H9 (cell line): ENCODE measurements around the gene RDH11. TPM values are rescaled to one million over a fixed set of nuclear protein-coding genes. Genes with fewer than 3 reads are reported as not detected.

Experiments
- DNase-seq: peaks from one replicate; pipeline ENCODE4 v3.0.0-alpha.2; 2017
- H2AFZ ChIP-seq: one replicate; pipeline ENCODE4 v1.6.1; 2013; ENCODE audit warnings: mild to moderate bottlenecking, low read length, control low read depth, moderate library complexity
- H2AK5ac ChIP-seq: 2 replicates; pipeline ENCODE4 v1.6.1; 2013; ENCODE audit warnings: low read length, control low read depth, mixed read lengths; ENCODE audit not compliant: insufficient read length
- H2BK120ac ChIP-seq: one replicate; pipeline ENCODE4 v1.6.1; 2013; ENCODE audit warnings: low read depth, mild to moderate bottlenecking, low read length, control low read depth, inconsistent platforms; ENCODE audit not compliant: poor library complexity, severe bottlenecking
- H2BK12ac ChIP-seq: 2 replicates; pipeline ENCODE4 v1.6.1; 2013; ENCODE audit warnings: low read length, control low read depth, mixed read lengths, low read depth; ENCODE audit not compliant: insufficient read length
- H2BK15ac ChIP-seq: 2 replicates; pipeline ENCODE4 v1.6.1; 2013; ENCODE audit warnings: low read depth, low read length, control low read depth
- H2BK20ac ChIP-seq: one replicate; pipeline ENCODE4 v1.6.1; 2013; ENCODE audit warnings: low read depth, mild to moderate bottlenecking, low read length, control low read depth, inconsistent platforms; ENCODE audit not compliant: poor library complexity, severe bottlenecking
- H2BK5ac ChIP-seq: 2 replicates; pipeline ENCODE4 v1.6.1; 2013; ENCODE audit warnings: low read length, control low read depth, mixed read lengths; ENCODE audit not compliant: insufficient read length
- H3K14ac ChIP-seq: 2 replicates; pipeline ENCODE4 v1.6.1; 2013; ENCODE audit warnings: low read length, control low read depth; ENCODE audit not compliant: insufficient read depth
- H3K18ac ChIP-seq: 2 replicates; pipeline ENCODE4 v1.6.1; 2013; ENCODE audit warnings: low read depth, mild to moderate bottlenecking, mixed read lengths, low read length, control low read depth; ENCODE audit not compliant: insufficient read length
- H3K23ac ChIP-seq: 2 replicates; pipeline ENCODE4 v1.6.1; 2013; ENCODE audit warnings: low read length, control low read depth, mixed read lengths, low read depth; ENCODE audit not compliant: insufficient read length
- H3K23me2 ChIP-seq: 2 replicates; pipeline ENCODE4 v1.6.1; 2013; ENCODE audit warnings: low read depth, mild to moderate bottlenecking, mixed read lengths, low read length, control low read depth; ENCODE audit not compliant: insufficient read length, poor library complexity, severe bottlenecking
- H3K27ac ChIP-seq: 2 replicates; pipeline ENCODE4 v1.5.1; 2013; ENCODE audit warnings: low read length, control low read depth, mixed read lengths, low read depth; ENCODE audit not compliant: insufficient read length
- H3K27me3 ChIP-seq: 2 replicates; pipeline ENCODE4 v1.6.1; 2013; ENCODE audit warnings: low read length, control low read depth, inconsistent platforms; ENCODE audit not compliant: insufficient read depth
- H3K4ac ChIP-seq: 2 replicates; pipeline ENCODE4 v1.6.1; 2013; ENCODE audit warnings: low read depth, mild to moderate bottlenecking, control low read depth, inconsistent platforms, low read length, moderate library complexity
- H3K4me1 ChIP-seq: 2 replicates; pipeline ENCODE4 v1.6.1; 2013; ENCODE audit warnings: low read length, control low read depth, inconsistent platforms; ENCODE audit not compliant: insufficient read depth
- H3K4me2 ChIP-seq: 2 replicates; pipeline ENCODE4 v1.6.1; 2013; ENCODE audit warnings: low read length, control low read depth, mixed read lengths; ENCODE audit not compliant: insufficient read length, insufficient read depth
- H3K56ac ChIP-seq: 2 replicates; pipeline ENCODE4 v1.6.1; 2013; ENCODE audit warnings: low read depth, mild to moderate bottlenecking, mixed read lengths, low read length, control low read depth; ENCODE audit not compliant: insufficient read length
- H3K79me1 ChIP-seq: 2 replicates; pipeline ENCODE4 v1.6.1; 2013; ENCODE audit warnings: low read depth, mild to moderate bottlenecking, moderate library complexity, low read length, control low read depth, inconsistent platforms; ENCODE audit not compliant: insufficient read depth, poor library complexity, severe bottlenecking
- H3K79me2 ChIP-seq: 2 replicates; pipeline ENCODE4 v1.6.1; 2013; ENCODE audit warnings: low read length, control low read depth, inconsistent platforms; ENCODE audit not compliant: insufficient read depth
- H3K9ac ChIP-seq: 2 replicates; pipeline ENCODE4 v1.6.1; 2013; ENCODE audit warnings: low read length, control low read depth, mixed read lengths; ENCODE audit not compliant: insufficient read length; ENCODE audit errors: extremely low read depth
- H3K9me3 ChIP-seq: one replicate; pipeline ENCODE4 v1.6.1; 2013; ENCODE audit warnings: low read depth, low read length, inconsistent platforms; ENCODE audit not compliant: control insufficient read depth
- H3T11ph ChIP-seq: one replicate; pipeline ENCODE4 v1.6.1; 2013; ENCODE audit warnings: mild to moderate bottlenecking, low read length, control low read depth, inconsistent platforms
- H4K20me1 ChIP-seq: one replicate; pipeline ENCODE4 v1.6.1; 2013; ENCODE audit not compliant: control insufficient read depth, insufficient read length, insufficient read depth
- H4K5ac ChIP-seq: 2 replicates; pipeline ENCODE4 v1.6.1; 2013; ENCODE audit warnings: low read depth, mild to moderate bottlenecking, mixed read lengths, low read length, control low read depth; ENCODE audit not compliant: insufficient read length
- H4K8ac ChIP-seq: replicated peaks from 2 replicates; pipeline ENCODE4 v1.6.1; 2013; ENCODE audit warnings: low read length, control low read depth, mixed read lengths, low read depth; ENCODE audit not compliant: insufficient read length
- H4K91ac ChIP-seq: 2 replicates; pipeline ENCODE4 v1.6.1; 2013; ENCODE audit warnings: low read depth, mild to moderate bottlenecking, moderate library complexity, mixed read lengths, low read length, control low read depth; ENCODE audit not compliant: insufficient read length
- H3K27ac Mint-ChIP-seq, 3 experiments: 2 replicates in 2 of 3; 3 replicates in 1 of 3; pipeline ENCODE4 v1.8.0; 2020 to 2021; ENCODE audit warnings: mixed read lengths in 3 of 3, mild to moderate bottlenecking in 1 of 3, moderate library complexity in 1 of 3
- H3K27me3 Mint-ChIP-seq: 2 replicates; pipeline ENCODE4 v1.8.0; 2021; ENCODE audit warnings: low read depth, mild to moderate bottlenecking, moderate library complexity, mixed read lengths
- H3K36me3 Mint-ChIP-seq, 3 experiments: 2 replicates in 2 of 3; 3 replicates in 1 of 3; pipeline ENCODE4 v1.8.0; 2020 to 2021; ENCODE audit warnings: low read depth in 3 of 3, mixed read lengths in 3 of 3; ENCODE audit not compliant: insufficient read depth in 1 of 3
- H3K4me1 Mint-ChIP-seq, 2 experiments: 2 replicates each; pipeline ENCODE4 v1.8.0; 2020; ENCODE audit warnings: mixed read lengths in 2 of 2
- H3K4me3 Mint-ChIP-seq, 2 experiments: 2 replicates in 1 of 2; 3 replicates in 1 of 2; pipeline ENCODE4 v1.8.0; 2020 to 2021; ENCODE audit warnings: mild to moderate bottlenecking in 2 of 2, mixed read lengths in 2 of 2, moderate library complexity in 1 of 2
- H3K9me3 Mint-ChIP-seq, 2 experiments: 2 replicates in 1 of 2; 3 replicates in 1 of 2; pipeline ENCODE4 v1.8.0; 2020; ENCODE audit warnings: mild to moderate bottlenecking in 2 of 2, mixed read lengths in 2 of 2, moderate library complexity in 1 of 2
- WGBS: extraction: QIAGEN DNeasy Blood & Tissue Kit; methylation state at CpG from one replicate; pipeline ENCODE4 v1.1.7; 2013; ENCODE audit warnings: missing lambda C conversion rate, low lambda C conversion rate, mixed read lengths; ENCODE audit not compliant: insufficient read length; ENCODE audit errors: extremely low coverage; 5-methylcytosine and 5-hydroxymethylcytosine counted together
- total RNA-seq: library from RNA; stranded (reverse); gene quantifications from 2 replicates; pipeline ENCODE4 v1.2.1, GENCODE V29; 2021
- TF ChIP-seq, protein P1 (sequence below): fragments of 200-600 bp; sonication (generic); conservative IDR thresholded peaks from 3 replicates; pipeline ENCODE4 v1.8.0; 2021; ENCODE audit warnings: antibody characterized with exemption, mild to moderate bottlenecking

RDH11 gene
- total RNA-seq, 1 experiment from 2014 or later, result 83.4 TPM

DNA sequence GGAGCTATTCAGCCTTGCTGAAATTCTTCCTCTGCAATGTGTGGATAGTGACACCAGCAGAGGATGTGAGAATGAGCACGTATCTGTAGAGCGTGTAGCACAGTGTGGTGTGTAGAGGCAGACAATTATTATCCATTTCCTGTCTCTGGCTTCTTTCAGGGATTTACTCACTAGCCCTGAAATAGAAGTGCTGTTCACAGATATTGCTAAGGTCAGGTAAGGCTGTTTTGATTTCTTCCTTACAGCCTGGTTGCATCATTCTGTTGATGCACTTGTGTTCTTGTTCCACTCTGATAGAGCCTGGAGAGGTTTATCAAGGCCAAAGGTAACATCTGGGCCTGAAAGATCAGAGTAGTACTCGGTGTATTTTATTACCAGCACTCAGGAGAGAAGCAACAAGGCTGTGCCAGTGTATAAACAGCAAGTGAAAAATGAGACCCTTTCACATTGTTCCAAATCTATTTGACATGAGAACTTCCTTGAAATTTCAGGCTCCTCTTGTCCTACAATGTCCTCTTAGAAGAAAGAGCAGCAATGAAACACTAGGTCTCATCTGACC is 59.1 kb downstream of the RDH11 start:
- no peak overlapping the region for H3K4me3 Mint-ChIP-seq
- H2BK15ac ChIP-seq, result no peak overlapping the region

More for the DNA sequence above, 59.1 kb downstream of the RDH11 start:
- Mint-ChIP-seq H3K36me3 (peaks cover 5 to 7% (median 6%) of the 10 kb centered on the region in 3 experiments; a peak in 5 of 7 replicates), H3K27ac (no peak overlapping the region), H3K9me3 (no peaks in the 10 kb centered on the region), H3K4me1 (no peaks in the 10 kb centered on the region), H3K27me3 (no peaks in the 10 kb centered on the region)
- H3K4ac ChIP-seq, result no peak overlapping the region
- no peaks in the 10 kb centered on the region for H3K4me1 ChIP-seq
- H2BK5ac ChIP-seq, result no peak overlapping the region
- no peak overlapping the region for H2BK20ac ChIP-seq
- TF ChIP-seq, protein P1, sequence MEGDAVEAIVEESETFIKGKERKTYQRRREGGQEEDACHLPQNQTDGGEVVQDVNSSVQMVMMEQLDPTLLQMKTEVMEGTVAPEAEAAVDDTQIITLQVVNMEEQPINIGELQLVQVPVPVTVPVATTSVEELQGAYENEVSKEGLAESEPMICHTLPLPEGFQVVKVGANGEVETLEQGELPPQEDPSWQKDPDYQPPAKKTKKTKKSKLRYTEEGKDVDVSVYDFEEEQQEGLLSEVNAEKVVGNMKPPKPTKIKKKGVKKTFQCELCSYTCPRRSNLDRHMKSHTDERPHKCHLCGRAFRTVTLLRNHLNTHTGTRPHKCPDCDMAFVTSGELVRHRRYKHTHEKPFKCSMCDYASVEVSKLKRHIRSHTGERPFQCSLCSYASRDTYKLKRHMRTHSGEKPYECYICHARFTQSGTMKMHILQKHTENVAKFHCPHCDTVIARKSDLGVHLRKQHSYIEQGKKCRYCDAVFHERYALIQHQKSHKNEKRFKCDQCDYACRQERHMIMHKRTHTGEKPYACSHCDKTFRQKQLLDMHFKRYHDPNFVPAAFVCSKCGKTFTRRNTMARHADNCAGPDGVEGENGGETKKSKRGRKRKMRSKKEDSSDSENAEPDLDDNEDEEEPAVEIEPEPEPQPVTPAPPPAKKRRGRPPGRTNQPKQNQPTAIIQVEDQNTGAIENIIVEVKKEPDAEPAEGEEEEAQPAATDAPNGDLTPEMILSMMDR, result no peak
- no peaks in the 10 kb centered on the region for H3K23me2 ChIP-seq
- H3K56ac ChIP-seq, result no peak overlapping the region
- no peaks in the 10 kb centered on the region for H3K27me3 ChIP-seq
- no peak overlapping the region for H4K8ac ChIP-seq
- no peak overlapping the region for H3K14ac ChIP-seq
- H4K91ac ChIP-seq, result no peak overlapping the region
- no peak overlapping the region for H3T11ph ChIP-seq
- no peak overlapping the region for H2AFZ ChIP-seq
- H3K9ac ChIP-seq, result no peak overlapping the region
- H3K79me2 ChIP-seq, result no peaks in the 10 kb centered on the region
- H3K18ac ChIP-seq, result no peak overlapping the region
- H3K27ac ChIP-seq, result no peak overlapping the region
- no peak overlapping the region for H2AK5ac ChIP-seq
- H2BK120ac ChIP-seq, result no peak overlapping the region
- no peak overlapping the region for H4K5ac ChIP-seq
- no peak overlapping the region for H3K23ac ChIP-seq
- WGBS, result no CpG with 5 or more reads among the region's 3 CpGs
- DNase-seq, result no peak
- no peak overlapping the region for H3K4me2 ChIP-seq
- H3K79me1 ChIP-seq, result no peaks in the 10 kb centered on the region
- no peaks in the 10 kb centered on the region for H3K9me3 ChIP-seq
- no peak overlapping the region for H2BK12ac ChIP-seq
- no peaks in the 10 kb centered on the region for H4K20me1 ChIP-seq
